Measurements from ENCODE around the gene TRIM8. TPM values are rescaled to one million over a fixed set of nuclear protein-coding genes. Genes with fewer than 3 reads are reported as not detected.

TRIM8 gene
- total RNA-seq, 1 experiment from 2014 or later, result 91.6 TPM

GRCh38 chr10:102624751-102625645 is 19.3 kb upstream of the TRIM8 start:
- POLR2A ChIA-PET, result no interaction called here
- Histone ChIP-seq H3K4me3 (replicated peaks in 1 of 2; ENCODE audit: low read depth in 1 of 2, low read length in 2 of 2) (no peak overlapping the region), H3K27ac (ENCODE audit: low read depth, low read length) (no peak overlapping the region), H4K20me1 (ENCODE audit: insufficient read depth) (no peaks in the 10 kb centered on the region), H3K79me2 (ENCODE audit: insufficient read depth, low read length) (no peaks in the 10 kb centered on the region), H3K9me2 (ENCODE audit: insufficient read depth) (no peaks in the 10 kb centered on the region), H3K4me1 (ENCODE audit: control insufficient read depth in 1 of 2, insufficient read depth in 2 of 2, low read length in 2 of 2) (peaks cover 32 to 39% of the 10 kb centered on the region in 2 experiments), H3K4me2 (ENCODE audit: low read length) (no peak overlapping the region), H3K9me3 (ENCODE audit: control insufficient read depth in 1 of 2, insufficient read depth in 1 of 2, low read depth in 1 of 2, low read length in 2 of 2) (no peaks in the 10 kb centered on the region), H3K36me3 (ENCODE audit: control insufficient read depth in 1 of 2, insufficient read depth in 2 of 2, low read length in 2 of 2) (no peaks in the 10 kb centered on the region), H3K9ac (ENCODE audit: low read length) (no peak overlapping the region), H3K27me3 (ENCODE audit: insufficient read depth, low read length) (no peaks in the 10 kb centered on the region), H2AFZ (ENCODE audit: low read depth, low read length, poor library complexity, severe bottlenecking) (no peak overlapping the region)
- TF ChIP-seq YY1 (IDR thresholded peaks at IDR 0.05; ENCODE audit: extremely low read depth, insufficient replicate concordance, low read depth, low read length) (no peak), CBX3 (IDR thresholded peaks at IDR 0.05; ENCODE audit: low read depth) (no peak), JUND (IDR thresholded peaks at IDR 0.05) (no peak), MAX (IDR thresholded peaks at IDR 0.05) (no peak), EZH2phosphoT487 (IDR thresholded peaks at IDR 0.05; ENCODE audit: borderline replicate concordance) (no peak), ELF1 (IDR thresholded peaks at IDR 0.05; ENCODE audit: borderline replicate concordance, low read depth) (no peak), SIN3A (IDR thresholded peaks at IDR 0.05; ENCODE audit: low read depth) (no peak), CEBPB (IDR thresholded peaks at IDR 0.05; ENCODE audit: low read depth) (no peak), EGR1 (IDR thresholded peaks at IDR 0.05; ENCODE audit: low read depth) (no peak), SRF (IDR thresholded peaks at IDR 0.05; ENCODE audit: low read depth) (no peak), RAD21 (IDR thresholded peaks at IDR 0.05; ENCODE audit: low read depth) (no peak), ZNF274 (IDR thresholded peaks at IDR 0.05; ENCODE audit: low read depth, low read length) (no peak), ZBTB33 (IDR thresholded peaks at IDR 0.05; ENCODE audit: extremely low read depth, insufficient replicate concordance, low read length) (no peak)
- TF ChIP-seq, protein P1, sequence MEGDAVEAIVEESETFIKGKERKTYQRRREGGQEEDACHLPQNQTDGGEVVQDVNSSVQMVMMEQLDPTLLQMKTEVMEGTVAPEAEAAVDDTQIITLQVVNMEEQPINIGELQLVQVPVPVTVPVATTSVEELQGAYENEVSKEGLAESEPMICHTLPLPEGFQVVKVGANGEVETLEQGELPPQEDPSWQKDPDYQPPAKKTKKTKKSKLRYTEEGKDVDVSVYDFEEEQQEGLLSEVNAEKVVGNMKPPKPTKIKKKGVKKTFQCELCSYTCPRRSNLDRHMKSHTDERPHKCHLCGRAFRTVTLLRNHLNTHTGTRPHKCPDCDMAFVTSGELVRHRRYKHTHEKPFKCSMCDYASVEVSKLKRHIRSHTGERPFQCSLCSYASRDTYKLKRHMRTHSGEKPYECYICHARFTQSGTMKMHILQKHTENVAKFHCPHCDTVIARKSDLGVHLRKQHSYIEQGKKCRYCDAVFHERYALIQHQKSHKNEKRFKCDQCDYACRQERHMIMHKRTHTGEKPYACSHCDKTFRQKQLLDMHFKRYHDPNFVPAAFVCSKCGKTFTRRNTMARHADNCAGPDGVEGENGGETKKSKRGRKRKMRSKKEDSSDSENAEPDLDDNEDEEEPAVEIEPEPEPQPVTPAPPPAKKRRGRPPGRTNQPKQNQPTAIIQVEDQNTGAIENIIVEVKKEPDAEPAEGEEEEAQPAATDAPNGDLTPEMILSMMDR (IDR thresholded peaks at IDR 0.05 in 2 of 3, conservative IDR thresholded peaks at IDR 0.05 in 1 of 3; ENCODE audit: borderline replicate concordance in 1 of 3, insufficient read depth in 1 of 3, low read depth in 2 of 3, low read length in 2 of 3), result no peak
- RAD21 ChIA-PET (ENCODE audit: low non-redundant PET in 1 of 2, low total read pairs in 2 of 2, uncharacterized antibody in 2 of 2, unreplicated experiment in 2 of 2), result no interaction called here
- no TSS peak for BruUV-seq (replicated peaks)
- CTCF ChIA-PET, result interaction anchor here (0.6 to 2.2 kb wide), 2 partner anchors 10 to 1615 kb away, joined by 3 to 8 read pairs; no protein-coding TSS in a partner anchor
- no peak for ATAC-seq
- DNase-seq (ENCODE audit: low read depth, low spot score), result no peak
- intact Hi-C loops (cut with micrococcal nuclease), result no loop called here
